ENCODE measurements around the gene TSPAN2. TPM values are rescaled to one million over a fixed set of nuclear protein-coding genes. Genes with fewer than 3 reads are reported as not detected.

Gene TSPAN2
- 2.3 and 4.0 TPM in 2 replicates for polyA plus RNA-seq (2011; rRNA removed)
- polyA minus RNA-seq (2011; rRNA and poly(A)+ RNA removed) = 3.0 and 3.2 TPM in 2 replicates

DNA sequence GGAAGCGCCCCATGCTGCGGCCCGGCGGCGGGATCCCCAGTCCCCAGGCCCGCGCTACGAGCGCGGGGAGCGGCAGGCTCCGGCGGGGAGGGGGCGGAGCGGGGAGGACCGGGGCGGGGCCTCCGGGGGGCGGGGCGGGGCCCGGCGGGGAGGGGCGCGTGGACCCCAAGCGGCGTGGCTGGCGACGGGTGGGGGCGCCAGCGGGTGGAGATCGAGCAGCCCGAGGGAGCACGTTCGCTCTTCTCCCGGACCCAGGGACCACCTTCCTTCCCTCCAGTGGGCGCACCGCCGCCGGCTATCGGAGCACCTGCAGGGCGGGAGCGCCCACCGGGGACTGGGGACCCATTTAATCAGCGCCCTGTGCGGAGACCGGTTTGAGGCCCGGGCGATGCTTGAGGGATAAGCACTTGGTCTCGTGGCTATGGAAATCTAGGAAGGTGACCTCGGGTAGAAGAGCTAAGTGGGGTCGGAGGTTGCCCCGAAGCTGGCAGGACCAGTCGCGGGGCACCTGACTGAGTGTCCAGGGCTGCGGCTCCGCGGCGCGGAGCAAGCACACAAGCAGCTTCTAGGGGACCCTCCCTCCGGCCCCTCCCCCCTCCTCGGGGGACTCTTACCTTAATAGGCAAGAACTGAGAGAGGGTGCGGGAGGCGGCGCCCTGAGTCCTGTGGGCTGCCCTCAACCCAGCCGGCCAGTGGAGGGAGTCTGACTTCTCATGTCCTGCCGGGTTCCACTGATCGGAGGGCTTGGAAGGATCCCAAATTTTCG lies at the start of gene TSPAN2:
Gene TSPAN2 (minus strand): TSS at position 84 of the 766 bp plus-strand sequence. CDS start 71 bp downstream, at position 13.
- Histone ChIP-seq H3K27me3 (ENCODE audit: control insufficient read depth, insufficient read depth, low read length) (no peaks in the 10 kb centered on the region), H3K4me3 (ENCODE audit: low read depth, low read length) (peak within 1 kb of the TSS; percentile 66), H3K27ac (ENCODE audit: low read depth, low read length) (peak within 1 kb of the TSS; percentile 66), H3K9me3 (ENCODE audit: control insufficient read depth, insufficient read depth, low read length) (no peaks in the 10 kb centered on the region; the same call in 1 of the 2 replicates)
- ChIA-PET CTCF (interaction anchor here (0.6 to 2.7 kb wide), 7 partner anchors 9 to 506 kb away, joined by 3 to 10 read pairs (median 5); no protein-coding TSS in a partner anchor), POLR2A (no interaction called here)
- TF ChIP-seq, protein P1, sequence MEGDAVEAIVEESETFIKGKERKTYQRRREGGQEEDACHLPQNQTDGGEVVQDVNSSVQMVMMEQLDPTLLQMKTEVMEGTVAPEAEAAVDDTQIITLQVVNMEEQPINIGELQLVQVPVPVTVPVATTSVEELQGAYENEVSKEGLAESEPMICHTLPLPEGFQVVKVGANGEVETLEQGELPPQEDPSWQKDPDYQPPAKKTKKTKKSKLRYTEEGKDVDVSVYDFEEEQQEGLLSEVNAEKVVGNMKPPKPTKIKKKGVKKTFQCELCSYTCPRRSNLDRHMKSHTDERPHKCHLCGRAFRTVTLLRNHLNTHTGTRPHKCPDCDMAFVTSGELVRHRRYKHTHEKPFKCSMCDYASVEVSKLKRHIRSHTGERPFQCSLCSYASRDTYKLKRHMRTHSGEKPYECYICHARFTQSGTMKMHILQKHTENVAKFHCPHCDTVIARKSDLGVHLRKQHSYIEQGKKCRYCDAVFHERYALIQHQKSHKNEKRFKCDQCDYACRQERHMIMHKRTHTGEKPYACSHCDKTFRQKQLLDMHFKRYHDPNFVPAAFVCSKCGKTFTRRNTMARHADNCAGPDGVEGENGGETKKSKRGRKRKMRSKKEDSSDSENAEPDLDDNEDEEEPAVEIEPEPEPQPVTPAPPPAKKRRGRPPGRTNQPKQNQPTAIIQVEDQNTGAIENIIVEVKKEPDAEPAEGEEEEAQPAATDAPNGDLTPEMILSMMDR (IDR thresholded peaks at IDR 0.05; ENCODE audit: low read depth, low read length) = peak; percentile 46
- peak; percentile 20 for DNase-seq (ENCODE audit: low read depth, low spot score)

DNA sequence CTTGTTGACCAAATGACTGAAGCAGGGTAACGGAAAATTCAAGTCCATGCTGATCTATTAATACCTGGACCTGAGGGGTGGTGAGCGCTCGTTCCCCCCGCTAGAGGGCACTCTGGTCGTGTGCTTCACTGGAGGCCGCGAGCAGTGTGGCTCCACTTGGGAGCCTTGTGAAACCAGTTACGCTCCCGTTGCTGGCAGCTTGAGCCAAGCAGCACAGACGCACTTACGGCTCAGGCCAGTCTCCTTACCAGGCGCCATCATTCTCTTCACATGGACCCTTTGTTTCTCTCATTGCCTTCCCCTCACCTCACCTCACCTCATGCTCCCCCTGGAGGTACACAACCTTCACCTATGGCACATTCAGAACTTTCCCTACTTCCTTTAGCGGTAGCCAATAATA lies 49.7 kb upstream of the TSPAN2 start:
- H3K9me3 ChIP-seq (ENCODE audit: control insufficient read depth, insufficient read depth, low read length) = no peaks in the 10 kb centered on the region
- H3K4me3 ChIP-seq (ENCODE audit: low read depth, low read length) = no peak overlapping the region
- H3K27me3 ChIP-seq (ENCODE audit: control insufficient read depth, insufficient read depth, low read length) = no peaks in the 10 kb centered on the region
- peak; percentile 84 for DNase-seq (ENCODE audit: low read depth, low spot score)
- no peak overlapping the region for H3K27ac ChIP-seq (ENCODE audit: low read depth, low read length)
- ChIA-PET CTCF (interaction anchor here (0.5 to 10.0 kb wide), 32 partner anchors 20 to 793 kb away, joined by 3 to 338 read pairs (median 3); partner anchors contain the start of gene NGF), POLR2A (no interaction called here)
- TF ChIP-seq, protein P1 (IDR thresholded peaks at IDR 0.05; ENCODE audit: low read depth, low read length) = peak; percentile 97

DNA sequence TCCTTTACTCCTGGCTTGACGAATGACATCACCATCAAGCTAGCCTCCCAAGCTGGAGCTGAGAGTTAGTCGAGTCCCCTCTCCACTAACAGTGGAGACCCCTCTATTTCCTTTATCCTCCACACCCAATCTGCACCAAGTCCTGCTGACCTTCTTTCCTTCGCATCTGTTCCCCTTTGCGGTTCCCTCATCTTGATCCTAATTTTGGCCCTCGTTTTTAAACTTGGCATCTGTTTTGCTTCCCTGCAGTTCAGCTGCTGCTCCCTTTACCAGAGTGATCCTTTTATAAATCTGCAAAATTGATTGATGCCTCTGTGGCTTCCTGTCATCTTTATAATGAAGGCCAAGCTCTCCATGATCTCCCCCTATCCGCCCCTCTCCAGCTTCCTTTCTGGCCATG lies 49.0 kb upstream of the TSPAN2 start:
- no peak for DNase-seq (ENCODE audit: low read depth, low spot score)
- Histone ChIP-seq H3K9me3 (ENCODE audit: control insufficient read depth, insufficient read depth, low read length) (no peaks in the 10 kb centered on the region), H3K27ac (ENCODE audit: low read depth, low read length) (no peak overlapping the region), H3K27me3 (ENCODE audit: control insufficient read depth, insufficient read depth, low read length) (no peaks in the 10 kb centered on the region), H3K4me3 (ENCODE audit: low read depth, low read length) (no peak overlapping the region)
- TF ChIP-seq, protein P1 (IDR thresholded peaks at IDR 0.05; ENCODE audit: low read depth, low read length) = no peak
- CTCF ChIA-PET = interaction anchor here (0.7 to 10.0 kb wide), 25 partner anchors 8 to 568 kb away, joined by 3 to 338 read pairs (median 3); no protein-coding TSS in a partner anchor
- POLR2A ChIA-PET = no interaction called here

DNA sequence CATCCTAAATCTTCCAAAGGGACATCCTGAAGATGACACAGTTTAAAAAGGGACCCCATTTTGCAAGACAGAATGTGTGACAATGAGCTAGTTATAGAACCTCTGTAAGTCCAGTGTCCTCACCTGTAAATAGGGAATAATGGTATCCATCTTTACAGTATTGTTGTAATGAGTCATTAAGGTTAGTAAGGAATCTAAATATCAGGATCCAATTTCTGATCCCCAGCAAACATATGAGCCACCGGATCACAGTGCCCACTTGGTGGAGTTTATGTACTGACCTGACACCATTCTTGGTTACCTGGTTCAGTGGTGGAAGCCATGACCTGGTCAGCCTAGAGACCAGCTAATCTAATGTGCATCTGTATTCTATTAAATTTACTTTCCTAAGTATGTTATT lies 47.9 kb upstream of the TSPAN2 start:
- TF ChIP-seq, protein P1 (IDR thresholded peaks at IDR 0.05; ENCODE audit: low read depth, low read length) = no peak
- H3K4me3 ChIP-seq (ENCODE audit: low read depth, low read length) = no peak overlapping the region
- H3K27me3 ChIP-seq (ENCODE audit: control insufficient read depth, insufficient read depth, low read length) = no peaks in the 10 kb centered on the region
- H3K27ac ChIP-seq (ENCODE audit: low read depth, low read length) = no peak overlapping the region
- DNase-seq (ENCODE audit: low read depth, low spot score) = no peak
- H3K9me3 ChIP-seq (ENCODE audit: control insufficient read depth, insufficient read depth, low read length) = no peaks in the 10 kb centered on the region
- POLR2A ChIA-PET = no interaction called here
- CTCF ChIA-PET = interaction anchor here (0.9 to 10.0 kb wide), 18 partner anchors 25 to 635 kb away, joined by 3 to 338 read pairs (median 4); no protein-coding TSS in a partner anchor

DNA sequence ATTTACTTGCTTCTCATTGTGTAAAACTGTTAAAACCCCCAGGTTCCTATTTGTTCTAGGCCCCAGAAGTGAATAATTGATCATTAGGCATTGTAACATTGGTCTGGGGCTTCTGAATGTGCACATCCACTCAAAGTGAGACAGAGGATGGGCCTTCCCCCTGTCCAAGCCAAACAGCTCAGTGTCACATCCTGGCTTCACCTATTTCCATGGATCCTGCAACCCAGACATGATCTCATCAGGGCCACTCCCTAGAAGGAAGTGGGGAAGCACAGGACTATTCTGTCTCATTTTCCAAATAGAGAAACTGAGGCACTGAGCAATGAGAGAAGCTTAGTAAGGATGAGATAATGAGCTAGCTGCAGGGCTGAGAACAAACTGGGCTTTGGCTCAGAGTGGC lies 47.4 kb upstream of the TSPAN2 start:
- H3K4me3 ChIP-seq (ENCODE audit: low read depth, low read length) = no peak overlapping the region
- no peak for DNase-seq (ENCODE audit: low read depth, low spot score)
- TF ChIP-seq, protein P1 (IDR thresholded peaks at IDR 0.05; ENCODE audit: low read depth, low read length) = no peak
- CTCF ChIA-PET = interaction anchor here (0.7 to 10.0 kb wide), 11 partner anchors 24 to 635 kb away, joined by 3 to 338 read pairs (median 5); no protein-coding TSS in a partner anchor
- POLR2A ChIA-PET = no interaction called here
- H3K27me3 ChIP-seq (ENCODE audit: control insufficient read depth, insufficient read depth, low read length) = no peaks in the 10 kb centered on the region
- no peaks in the 10 kb centered on the region for H3K9me3 ChIP-seq (ENCODE audit: control insufficient read depth, insufficient read depth, low read length)
- H3K27ac ChIP-seq (ENCODE audit: low read depth, low read length) = no peak overlapping the region

Data from AG04450 (cell line).